H1 (cell line): Measurements from ENCODE around the gene GAB2. TPM values are rescaled to one million over a fixed set of nuclear protein-coding genes. Genes with fewer than 3 reads are reported as not detected.

Experiments
- CTCF ChIA-PET: fragments of 300-600 bp; sonication (Branson Sonifier 250); formaldehyde crosslinking; loops from one replicate; lab custom pipeline; 2021; ENCODE audit not compliant: partially characterized antibody; lab: Charles Lee
- POLR2A ChIA-PET: fragments of 300-600 bp; sonication (Branson Sonifier 250); formaldehyde crosslinking; loops from one replicate; lab custom pipeline; 2021; ENCODE audit warnings: inconsistent platforms; ENCODE audit not compliant: partially characterized antibody; lab: Charles Lee
- DNase-seq, 2 experiments: peaks; one replicate each; pipeline versions ENCODE4 v3.0.0 to v3.0.0-alpha.2; 2010 to 2022; ENCODE audit warnings: low spot score in 2 of 2, low read depth in 1 of 2, mixed read lengths in 1 of 2
- FAIRE-seq: peaks from 2 replicates; lab custom pipeline; 2011; peaks lifted over from hg19 to GRCh38; lab: Jason Lieb, UNC
- H2AFZ ChIP-seq: 2 replicates; pipeline ENCODE4 v1.8.1; 2012; ENCODE audit warnings: low read length, inconsistent platforms
- H2AK5ac ChIP-seq: 2 replicates; pipeline ENCODE4 v1.6.1; 2013; ENCODE audit warnings: low read depth, low read length
- H2BK120ac ChIP-seq: replicated peaks from 2 replicates; pipeline ENCODE3; 2013; ENCODE audit warnings: low read depth, low read length, inconsistent platforms
- H2BK12ac ChIP-seq: 2 replicates; pipeline ENCODE4 v1.6.1; 2013; ENCODE audit warnings: low read depth, low read length
- H2BK15ac ChIP-seq: 2 replicates; pipeline ENCODE4 v1.6.1; 2013; ENCODE audit warnings: low read length
- H2BK20ac ChIP-seq: 2 replicates; pipeline ENCODE4 v1.6.1; 2013; ENCODE audit warnings: low read length
- H2BK5ac ChIP-seq: 2 replicates; pipeline ENCODE4 v1.6.1; 2013; ENCODE audit warnings: low read depth, low read length
- H3K14ac ChIP-seq: 2 replicates; pipeline ENCODE4 v1.6.1; 2013; ENCODE audit warnings: inconsistent platforms; ENCODE audit not compliant: insufficient read length
- H3K18ac ChIP-seq: 2 replicates; pipeline ENCODE4 v1.6.1; 2013; ENCODE audit warnings: low read length; ENCODE audit errors: extremely low read depth
- H3K23ac ChIP-seq: 2 replicates; pipeline ENCODE4 v1.6.1; 2013; ENCODE audit warnings: inconsistent platforms; ENCODE audit not compliant: insufficient read length
- H3K23me2 ChIP-seq: 2 replicates; pipeline ENCODE4 v1.6.1; 2013; ENCODE audit warnings: low read depth, low read length
- H3K27ac ChIP-seq: 2 replicates; pipeline ENCODE4 v1.6.1; 2011; ENCODE audit warnings: low read depth, low read length, inconsistent platforms
- H3K27me3 ChIP-seq, 4 experiments: replicated peaks in 1 of 4; 1 replicate in 1 of 4; 2 replicates in 3 of 4; pipeline versions ENCODE4 v1.6.1 to v1.8.1; 2011 to 2013; ENCODE audit warnings: low read length in 3 of 4, mild to moderate bottlenecking in 3 of 4, inconsistent platforms in 2 of 4, mixed read lengths in 2 of 4, moderate library complexity in 1 of 4; ENCODE audit not compliant: control insufficient read depth in 3 of 4, insufficient read depth in 3 of 4; ENCODE audit errors: extremely low read depth in 1 of 4
- H3K36me3 ChIP-seq, 4 experiments: 2 replicates each; pipeline versions ENCODE4 v1.6.1 to v1.8.1; 2011 to 2013; ENCODE audit warnings: mild to moderate bottlenecking in 4 of 4, low read length in 3 of 4, moderate library complexity in 2 of 4, control low read depth in 1 of 4, inconsistent platforms in 1 of 4; ENCODE audit not compliant: insufficient read depth in 4 of 4, control insufficient read depth in 2 of 4
- H3K4ac ChIP-seq: replicated peaks from 2 replicates; pipeline ENCODE3; 2013; ENCODE audit warnings: low read length, low read depth, mixed read lengths, inconsistent platforms; ENCODE audit not compliant: insufficient read length
- H3K4me1 ChIP-seq, 4 experiments: replicated peaks in 1 of 4; 1 replicate in 1 of 4; 2 replicates in 3 of 4; pipeline versions ENCODE4 v1.6.1 to v1.8.1; 2011 to 2013; ENCODE audit warnings: low read length in 3 of 4, inconsistent platforms in 2 of 4, mixed read lengths in 1 of 4; ENCODE audit not compliant: insufficient read depth in 4 of 4, control insufficient read depth in 3 of 4
- H3K4me2 ChIP-seq, 2 experiments: 2 replicates each; pipeline versions ENCODE4 v1.6.1 to v1.8.1; 2011 to 2013; ENCODE audit warnings: low read depth in 2 of 2, low read length in 2 of 2, control low read depth in 1 of 2, inconsistent platforms in 1 of 2, mild to moderate bottlenecking in 1 of 2; ENCODE audit not compliant: insufficient read depth in 1 of 2
- H3K4me3 ChIP-seq, 4 experiments: fragments of 200-600, 300-600 bp in 1 of 4; sonication (generic), shearing (Covaris generic), sonication (Bioruptor Twin) in 1 of 4; 2 replicates each; pipeline versions ENCODE4 v1.5.1 to v1.8.1; 2011 to 2016; ENCODE audit warnings: low read length in 4 of 4, low read depth in 3 of 4, control low read depth in 2 of 4, inconsistent platforms in 2 of 4, mild to moderate bottlenecking in 2 of 4, mixed read lengths in 1 of 4, moderate library complexity in 1 of 4; ENCODE audit not compliant: insufficient read depth in 2 of 4; ENCODE audit errors: extremely low read depth in 1 of 4
- H3K56ac ChIP-seq: replicated peaks from 2 replicates; pipeline ENCODE3; 2013; ENCODE audit warnings: low read depth, mild to moderate bottlenecking, mixed read lengths, low read length, inconsistent platforms; ENCODE audit not compliant: insufficient read length
- H3K79me1 ChIP-seq: 2 replicates; pipeline ENCODE4 v1.6.1; 2013; ENCODE audit warnings: low read depth, low read length, control low read depth
- H3K79me2 ChIP-seq, 2 experiments: 2 replicates each; pipeline versions ENCODE4 v1.6.1 to v1.8.1; 2012 to 2013; ENCODE audit warnings: low read length in 2 of 2, mild to moderate bottlenecking in 2 of 2, inconsistent platforms in 1 of 2; ENCODE audit not compliant: insufficient read depth in 2 of 2, control insufficient read depth in 1 of 2
- H3K9ac ChIP-seq, 4 experiments: replicated peaks in 1 of 4; 1 replicate in 1 of 4; 2 replicates in 3 of 4; pipeline versions ENCODE4 v1.6.1 to v1.8.1; 2011 to 2013; ENCODE audit warnings: low read depth in 3 of 4, low read length in 3 of 4, control low read depth in 2 of 4, mild to moderate bottlenecking in 2 of 4, moderate library complexity in 2 of 4, inconsistent platforms in 1 of 4; ENCODE audit errors: extremely low read depth in 1 of 4
- H3K9me3 ChIP-seq, 2 experiments: 2 replicates each; pipeline versions ENCODE4 v1.6.1 to v1.8.1; 2012 to 2013; ENCODE audit warnings: mild to moderate bottlenecking in 2 of 2, moderate library complexity in 2 of 2, control low read depth in 1 of 2, inconsistent platforms in 1 of 2, low read depth in 1 of 2, low read length in 1 of 2, mixed read lengths in 1 of 2; ENCODE audit not compliant: insufficient read depth in 2 of 2
- H4K20me1 ChIP-seq, 2 experiments: replicated peaks in 1 of 2; 2 replicates each; pipeline versions ENCODE3 to v1.8.1; 2011 to 2013; ENCODE audit warnings: inconsistent platforms in 2 of 2, low read length in 2 of 2, mild to moderate bottlenecking in 1 of 2; ENCODE audit not compliant: insufficient read depth in 2 of 2, control insufficient read depth in 1 of 2
- H4K5ac ChIP-seq: 2 replicates; pipeline ENCODE4 v1.6.1; 2013; ENCODE audit warnings: low read length, low read depth, mixed read lengths, inconsistent platforms; ENCODE audit not compliant: insufficient read length
- H4K8ac ChIP-seq: 2 replicates; pipeline ENCODE4 v1.8.0; 2013; ENCODE audit warnings: mild to moderate bottlenecking, moderate library complexity, low read length, inconsistent platforms; ENCODE audit not compliant: insufficient read depth; ENCODE audit errors: extremely low read depth
- H4K91ac ChIP-seq: replicated peaks from 2 replicates; pipeline ENCODE3; 2013; ENCODE audit warnings: low read length, mixed read lengths, inconsistent platforms; ENCODE audit not compliant: insufficient read length
- ASH2L ChIP-seq: fragments of 200-600, 300-600 bp; sonication (generic); IDR thresholded peaks from one replicate; pipeline ENCODE4 v1.7.1; 2017; ENCODE audit warnings: low read length
- CBX8 ChIP-seq: fragments of 300-800, 300-1000 bp; sonication (generic); IDR thresholded peaks from 2 replicates; pipeline ENCODE4 v1.7.1; 2016; ENCODE audit warnings: low read depth, low read length, borderline replicate concordance
- EGR1 ChIP-seq: IDR thresholded peaks from 2 replicates; pipeline ENCODE4 v1.6.1; 2011; ENCODE audit warnings: low read depth, low read length, borderline replicate concordance
- EZH2 ChIP-seq: fragments of 200-600 bp; sonication (generic); IDR thresholded peaks from 2 replicates; pipeline ENCODE4 v1.7.1; 2012; ENCODE audit warnings: low read depth, mild to moderate bottlenecking, moderate library complexity, low read length, inconsistent platforms; ENCODE audit not compliant: severe bottlenecking
- GABPA ChIP-seq: IDR thresholded peaks from 2 replicates; pipeline ENCODE4 v1.6.1; 2011; ENCODE audit warnings: mild to moderate bottlenecking, low read length, moderate library complexity, borderline replicate concordance; ENCODE audit not compliant: insufficient read depth
- JUN ChIP-seq: IDR thresholded peaks from 2 replicates; pipeline ENCODE4 v1.6.1; 2011; ENCODE audit warnings: low read depth, mild to moderate bottlenecking, improper control_type of control experiment, low read length
- JUND ChIP-seq: IDR thresholded peaks from 2 replicates; pipeline ENCODE4 v1.6.1; 2011; ENCODE audit warnings: mild to moderate bottlenecking, improper control_type of control experiment, low read length
- MAX ChIP-seq: IDR thresholded peaks from 2 replicates; pipeline ENCODE4 v1.6.1; 2012; ENCODE audit warnings: inconsistent platforms
- NANOG ChIP-seq: IDR thresholded peaks from 2 replicates; pipeline ENCODE4 v1.6.1; 2011; ENCODE audit warnings: low read length, low read depth, mild to moderate bottlenecking, inconsistent platforms; ENCODE audit not compliant: insufficient read depth, poor library complexity, severe bottlenecking
- RAD21 ChIP-seq, 2 experiments: IDR thresholded peaks in 1 of 2; conservative IDR thresholded peaks in 1 of 2; 2 replicates each; pipeline ENCODE4 v1.6.1; 2011; ENCODE audit warnings: low read depth in 2 of 2, low read length in 2 of 2, improper control_type of control experiment in 1 of 2, inconsistent platforms in 1 of 2, mild to moderate bottlenecking in 1 of 2, moderate library complexity in 1 of 2
- RXRA ChIP-seq: IDR thresholded peaks from 2 replicates; pipeline ENCODE4 v1.6.1; 2011; ENCODE audit warnings: low read depth, mild to moderate bottlenecking, low read length, moderate library complexity; ENCODE audit not compliant: insufficient read depth
- SRF ChIP-seq: IDR thresholded peaks from 2 replicates; pipeline ENCODE4 v1.6.1; 2011; ENCODE audit warnings: mild to moderate bottlenecking, low read depth, low read length, moderate library complexity
- TBP ChIP-seq: IDR thresholded peaks from 2 replicates; pipeline ENCODE4 v1.6.1; 2011; ENCODE audit warnings: low read depth, low read length, improper control_type of control experiment
- TCF12 ChIP-seq: IDR thresholded peaks from 2 replicates; pipeline ENCODE4 v1.6.1; 2011; ENCODE audit warnings: low read depth, mild to moderate bottlenecking, low read length
- WGBS, 2 experiments: shearing (Covaris generic) in 1 of 2; methylation state at CpG; one replicate each; pipeline versions ENCODE4 v1.1.6 to v1.1.7; 2013 to 2015; ENCODE audit warnings: low lambda C conversion rate in 2 of 2, mixed read lengths in 2 of 2, inconsistent platforms in 1 of 2, low coverage in 1 of 2, missing lambda C conversion rate in 1 of 2; ENCODE audit not compliant: insufficient replicate concordance in 2 of 2, insufficient coverage in 1 of 2, insufficient read length in 1 of 2; ENCODE audit errors: extremely low coverage in 1 of 2, missing lambda C conversion rate in 1 of 2; 5-methylcytosine and 5-hydroxymethylcytosine counted together
- polyA plus RNA-seq, 7 experiments: library from polyadenylated mRNA; depleted of rRNA in 3 of 7; stranded (reverse) in 5 of 7; unstranded in 2 of 7; fragments of >200 nt in 5 of 7; fragments of 200-250 nt in 2 of 7; gene quantifications; 1 replicate in 5 of 7; 2 replicates in 1 of 7; 4 replicates in 1 of 7; pipeline versions ENCODE4 v1.2.1 to v1.2.3, GENCODE V29; 2011 to 2013; ENCODE audit warnings: missing spikeins in 2 of 7, mixed read lengths in 2 of 7
- total RNA-seq: library from RNA; stranded (reverse); fragmentation: NEBNext Ultra II Directional; extraction: Animal tissue kit (Norgen Biotek cat#: 25700); gene quantifications from 2 replicates; pipeline ENCODE4 v1.2.1, GENCODE V29; 2021

GAB2 gene
- total and polyA plus RNA-seq, 2 of the 8 experiments (the other 6 are each of a cell fraction or from before 2014, with no cell fraction given), result 6.3 to 14.0 TPM

DNA sequence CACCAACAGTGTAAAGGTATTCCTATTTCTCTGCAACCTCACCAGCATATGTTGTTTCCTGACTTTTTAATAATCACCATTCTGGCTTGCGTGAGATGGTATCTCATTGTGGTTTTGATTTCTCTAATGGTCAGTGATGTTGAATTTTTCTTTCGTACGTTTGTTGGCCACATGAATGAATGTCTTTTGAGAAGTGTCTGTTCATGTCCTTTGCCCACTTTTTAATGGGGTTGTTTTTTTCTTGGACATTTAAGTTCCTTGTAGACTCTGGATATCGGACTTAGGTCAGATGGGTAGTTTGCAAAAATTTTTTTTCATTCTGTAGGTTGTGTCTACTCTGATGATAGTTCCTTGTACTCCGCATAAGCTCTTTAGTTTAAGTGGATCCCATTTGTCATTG is 206.1 kb downstream of the GAB2 start:
- H3K23me2 ChIP-seq, result no peaks in the 10 kb centered on the region
- H3K27me3 ChIP-seq, result no peaks in the 10 kb centered on the region
- H3K27ac ChIP-seq, result no peak overlapping the region
- H4K8ac ChIP-seq, result no peak overlapping the region
- H3K23ac ChIP-seq, result no peak overlapping the region
- H2AFZ ChIP-seq, result no peak overlapping the region
- H2BK5ac ChIP-seq, result no peak overlapping the region
- H3K4me1 ChIP-seq, result no peaks in the 10 kb centered on the region; a peak in 1 of 7 replicates
- peaks cover 0 to 4% of the 10 kb centered on the region in 2 experiments for H4K20me1 ChIP-seq
- H2BK12ac ChIP-seq, result no peak overlapping the region
- H3K79me1 ChIP-seq, result 0 out of 2 replicates have a peak, but pooled peaks cover 2% of the 10 kb centered on the region
- DNase-seq, result no peak
- no peaks in the 10 kb centered on the region for H3K79me2 ChIP-seq
- H2BK120ac ChIP-seq, result no peak overlapping the region
- H3K56ac ChIP-seq, result no peak overlapping the region
- 91% methylated on average over 5 of the region's 5 CpGs; no CpG with 5 or more reads in 1 of the 2 experiments for WGBS, 2 experiments
- FAIRE-seq, result no peak
- no peak overlapping the region for H3K4me2 ChIP-seq
- no peak overlapping the region for H4K91ac ChIP-seq
- H3K14ac ChIP-seq, result no peak overlapping the region
- H3K4ac ChIP-seq, result no peak overlapping the region
- H2BK20ac ChIP-seq, result no peak overlapping the region
- no peak overlapping the region for H3K18ac ChIP-seq
- H2AK5ac ChIP-seq, result no peak overlapping the region
- H2BK15ac ChIP-seq, result no peak overlapping the region
- ChIA-PET CTCF (no interaction called here), POLR2A (interaction anchor here (1.6 kb wide), 1 partner anchor 11 kb away, joined by 3 read pairs; no protein-coding TSS in a partner anchor)
- peaks cover 0 to 9% (median 2%) of the 10 kb centered on the region in 4 experiments; a peak in 6 of 8 replicates for H3K36me3 ChIP-seq
- H3K4me3 ChIP-seq, result no peak overlapping the region
- H4K5ac ChIP-seq, result no peak overlapping the region
- H3K9ac ChIP-seq, result no peak overlapping the region
- no peaks in the 10 kb centered on the region for H3K9me3 ChIP-seq
- TF ChIP-seq TBP, result no peak
- TF ChIP-seq GABPA, result no peak
- TF ChIP-seq ASH2L, result no peak
- no peak for TF ChIP-seq EGR1
- no peak for TF ChIP-seq SRF
- no peak for TF ChIP-seq RAD21 (IDR thresholded peaks at IDR 0.05 in 1 of 2, conservative IDR thresholded peaks at IDR 0.05 in 1 of 2; ENCODE audit: low read depth in 2 of 2, low read length in 2 of 2)
- TF ChIP-seq MAX, result no peak
- no peak for TF ChIP-seq NANOG
- no peak for TF ChIP-seq RXRA
- TF ChIP-seq TCF12, result no peak
- TF ChIP-seq EZH2, result no peak
- no peak for TF ChIP-seq JUND
- TF ChIP-seq CBX8, result no peak
- no peak for TF ChIP-seq JUN
